AG08395 (cell line): ENCODE results near the gene AIDA.
"Not testable (repeated sequence)": the region's sequence is repeated elsewhere in the genome, so short reads cannot be mapped to it uniquely, and the experiment has no call there.

Source experiments
- DNase-seq: peaks from one replicate; pipeline ENCODE4 v3.0.0; 2012; ENCODE audit warnings: mixed read lengths, low spot score

Gene AIDA

DNA sequence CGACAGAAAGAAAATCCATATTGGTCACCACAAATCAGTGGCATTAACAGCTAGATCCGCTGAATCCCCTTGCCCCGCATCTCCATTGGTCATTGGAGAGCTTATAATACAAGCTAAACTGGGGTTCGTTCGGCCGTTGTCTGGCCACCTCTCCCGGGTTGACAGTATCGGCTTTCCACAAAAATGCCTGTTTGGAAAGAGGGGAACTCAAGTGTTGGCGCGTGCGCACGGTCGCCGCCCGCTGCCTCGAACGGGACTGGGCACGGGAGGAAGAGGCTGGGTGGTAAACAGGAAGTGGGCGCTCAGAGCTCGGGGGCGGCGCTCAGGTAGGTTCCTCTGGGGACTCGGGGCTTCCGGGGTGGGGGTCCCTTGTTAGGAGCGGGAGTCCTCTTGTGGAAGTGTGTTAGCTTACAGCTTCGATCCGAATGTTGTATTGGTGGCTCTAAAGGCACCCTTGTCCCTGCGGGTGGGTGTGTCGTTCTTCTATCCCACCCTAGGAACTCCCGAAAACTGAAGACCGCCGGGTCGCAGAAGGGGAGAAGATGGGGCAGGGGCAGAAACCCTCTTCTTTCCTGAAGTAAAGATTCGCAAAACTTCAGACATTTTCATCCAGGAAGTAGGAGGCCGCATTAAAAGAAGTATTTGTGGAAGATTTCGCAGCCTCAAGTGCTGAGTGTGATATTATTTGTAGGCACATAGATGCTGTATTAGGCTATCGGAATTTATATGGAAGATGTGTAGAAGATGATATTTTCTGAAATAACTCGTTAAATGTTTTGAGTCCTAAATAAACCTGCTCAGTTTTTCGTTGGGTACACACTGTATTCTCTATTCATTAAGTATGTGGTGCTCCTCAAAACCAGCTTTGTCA, 1.0 kb upstream of the AIDA start:
- DNase-seq, result peak; percentile 95

DNA sequence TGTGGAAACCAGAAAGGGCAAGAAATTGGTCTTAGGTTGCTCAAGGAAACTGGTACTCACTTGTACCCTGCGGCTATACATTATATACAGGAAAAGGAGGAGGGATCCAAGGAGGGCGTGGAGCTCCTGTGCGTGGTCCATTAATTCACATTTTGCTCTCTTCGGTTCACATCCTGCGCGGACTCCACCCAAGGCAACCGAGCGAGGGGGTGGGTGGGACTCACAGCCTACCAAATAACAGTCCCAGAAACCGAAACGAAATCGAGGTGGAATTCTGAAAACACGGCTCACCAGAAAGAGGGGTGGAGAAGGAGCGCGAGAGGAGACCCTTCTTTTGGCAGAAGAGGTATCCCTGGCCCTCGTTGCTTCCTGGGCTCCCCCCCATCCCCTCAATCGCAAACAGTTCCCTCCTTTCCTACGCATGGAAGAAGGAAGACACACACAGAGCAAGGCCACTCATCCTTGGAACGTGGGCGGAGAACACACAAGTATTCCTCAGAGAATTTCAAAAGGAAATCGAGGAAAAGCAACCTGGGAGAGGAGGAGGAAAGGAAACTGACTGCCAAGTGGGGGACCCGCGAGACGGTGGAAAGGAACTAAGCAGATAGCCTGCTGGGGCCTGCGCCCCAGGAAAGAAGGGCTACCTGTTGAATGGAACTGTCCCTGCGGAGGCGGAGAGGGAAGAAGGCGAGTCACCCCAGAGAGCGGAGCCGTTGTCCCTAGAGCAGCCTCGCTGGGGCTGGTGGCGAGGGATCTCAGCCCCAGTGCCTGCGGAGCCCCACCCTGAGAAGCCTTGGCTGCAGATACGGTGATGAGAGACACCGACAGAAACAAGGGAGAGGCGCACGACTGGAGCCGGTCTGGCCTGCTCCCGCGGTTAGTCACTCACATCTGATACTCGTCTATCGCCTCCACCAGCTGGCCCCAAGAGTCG, 705 bp downstream of the AIDA start:
- DNase-seq, result peak; percentile 66

- no peak for DNase-seq
Measured at GRCh38 chr1:222709700-222710153, 2.6 kb downstream of the AIDA start.

- DNase-seq, result no peak
Measured at GRCh38 chr1:222706815-222707214, 5.5 kb downstream of the AIDA start.

DNA sequence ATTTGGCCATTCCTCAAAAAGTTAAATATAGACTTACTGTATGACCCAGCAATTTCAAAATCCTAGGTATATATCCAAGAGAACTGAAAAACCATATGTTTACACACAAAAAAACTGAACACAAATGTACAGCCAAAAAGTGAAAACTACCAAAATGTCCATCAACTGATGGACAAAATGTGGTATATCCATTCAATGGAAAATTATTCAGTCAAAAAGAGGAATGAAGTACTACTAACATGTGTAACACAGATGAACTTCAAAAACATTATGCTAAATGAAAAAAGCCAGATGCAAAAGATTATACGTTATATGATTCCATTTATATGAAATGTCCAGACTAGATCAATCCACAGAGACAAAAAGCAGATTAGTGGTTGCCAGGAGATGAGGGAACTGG, 8.0 kb downstream of the AIDA start:
- DNase-seq, result no peak

GRCh38 chr1:222702210-222702609, 10.1 kb downstream of the AIDA start:
- DNase-seq, result no peak

GRCh38 chr1:222697826-222698225, 14.5 kb downstream of the AIDA start:
- DNase-seq, result peak; percentile 61

DNA sequence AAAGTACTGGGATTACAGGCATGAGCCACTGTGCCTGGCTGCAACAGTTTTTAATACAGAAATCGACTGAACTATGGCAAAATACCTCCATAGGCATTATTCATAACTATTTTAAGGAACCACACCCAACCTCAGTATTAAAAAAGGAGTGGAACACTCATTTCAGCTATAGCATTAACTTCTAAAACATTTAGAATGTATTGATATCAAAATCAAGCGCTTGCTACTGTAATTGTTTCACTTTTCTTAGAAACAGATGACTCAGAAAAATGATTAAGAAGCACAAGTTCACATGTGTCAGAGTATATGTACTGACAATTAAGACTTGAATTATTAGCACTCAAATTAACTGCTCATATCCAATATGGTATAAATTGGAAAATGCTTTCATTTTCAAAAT, 15.1 kb downstream of the AIDA start:
- DNase-seq, result no peak

DNA sequence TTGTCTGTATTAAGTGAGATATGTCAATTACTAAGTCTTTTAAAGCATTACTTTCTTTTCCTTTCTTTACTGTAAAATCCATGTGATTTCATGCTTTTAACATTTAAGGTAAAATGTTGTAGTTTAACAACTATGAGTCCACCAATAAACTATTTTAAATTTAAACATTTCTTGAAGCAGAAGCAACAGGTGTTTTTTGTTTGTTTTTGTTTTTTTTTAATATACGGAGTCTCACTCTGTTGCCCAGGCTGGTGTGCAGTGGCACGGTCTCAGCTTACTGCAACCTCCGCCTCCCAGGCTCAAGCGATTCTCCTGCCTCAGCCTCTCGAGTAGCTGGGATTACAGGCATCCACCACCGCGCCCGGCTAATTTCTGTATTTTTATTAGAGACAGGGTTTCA, 15.6 kb downstream of the AIDA start:
- DNase-seq, result no peak

- no peak for DNase-seq
Measured at GRCh38 chr1:222694927-222695326, 17.4 kb downstream of the AIDA start.

DNA sequence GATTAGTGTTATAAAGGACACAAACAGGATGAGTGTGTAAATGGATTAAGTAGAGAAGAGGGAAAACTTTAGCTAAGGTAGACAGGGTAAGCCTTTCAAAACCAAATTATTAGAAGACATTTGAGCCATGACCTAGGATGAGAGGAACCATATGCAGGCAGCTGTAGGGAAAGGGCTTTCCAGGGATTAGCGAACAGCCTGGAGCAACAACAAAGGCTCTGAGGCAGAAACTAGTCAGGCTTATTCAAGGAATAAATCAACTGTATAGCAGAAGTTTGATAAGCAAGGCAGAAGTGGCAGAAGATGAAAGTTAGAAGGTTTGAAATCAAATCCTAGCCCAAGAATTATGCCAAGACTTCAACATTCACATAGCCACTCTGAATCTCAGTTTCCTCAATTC, 21.3 kb downstream of the AIDA start:
- DNase-seq, result no peak

DNA sequence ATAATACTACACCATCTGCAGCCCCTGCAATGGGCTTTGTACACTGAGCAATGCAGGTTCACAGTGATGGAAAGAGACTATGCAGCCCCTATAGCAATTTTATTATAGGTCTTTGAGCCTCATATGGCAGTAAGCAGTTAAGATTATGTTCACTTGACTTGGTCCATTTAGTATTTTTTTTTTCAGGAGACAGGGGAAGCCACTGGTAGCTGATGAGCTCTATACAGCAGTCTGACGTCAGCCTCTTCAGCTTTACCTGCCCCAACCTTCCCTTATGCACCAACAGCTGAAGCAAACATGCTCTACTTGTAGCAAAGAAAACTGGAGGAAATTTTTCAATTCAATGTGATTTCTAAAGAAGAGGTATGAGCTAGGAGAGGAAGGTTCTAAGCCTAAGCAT, 32.2 kb downstream of the AIDA start:
- no peak for DNase-seq

DNA sequence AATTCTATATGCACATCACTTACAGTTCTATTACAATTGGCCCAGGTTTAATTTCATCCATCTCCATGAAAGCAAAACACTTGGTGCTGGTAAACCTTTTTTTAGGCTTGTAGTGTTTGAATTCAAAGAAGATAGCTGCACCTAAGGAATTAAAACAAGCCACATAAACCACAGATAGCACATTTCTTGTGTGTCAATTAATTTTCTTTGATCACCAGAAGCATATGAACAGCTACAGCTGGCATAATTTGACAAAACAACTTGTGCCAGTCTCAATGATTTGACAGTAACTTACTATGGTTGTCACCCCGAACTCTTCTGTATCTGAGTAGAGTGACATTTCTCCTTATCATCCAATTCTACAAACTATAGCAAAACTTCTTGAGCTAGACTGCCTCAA, 42.2 kb downstream of the AIDA start:
- DNase-seq, result no peak

DNA sequence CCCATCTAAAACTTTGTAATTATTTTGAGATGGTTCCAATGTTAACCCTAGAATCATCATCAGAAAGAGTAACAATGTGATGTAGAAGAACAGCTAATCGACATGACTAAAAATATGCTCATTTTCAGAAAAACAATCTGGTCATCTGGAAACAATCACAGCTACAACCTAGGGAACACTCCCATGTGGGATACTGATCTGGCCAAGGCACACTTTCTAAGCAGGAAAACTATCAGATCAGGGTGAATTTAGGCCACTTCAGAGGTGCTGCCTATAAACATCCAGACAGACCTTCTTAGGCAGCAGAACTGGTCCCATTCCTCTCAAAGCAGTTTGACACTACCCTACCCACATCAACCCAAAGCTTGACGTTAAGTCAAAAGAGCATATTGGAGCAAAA, 43.2 kb downstream of the AIDA start:
- not testable (repeated sequence) for DNase-seq

- not testable (repeated sequence) for DNase-seq
Measured at GRCh38 chr1:222668184-222668583, 44.1 kb downstream of the AIDA start.

- no peak for DNase-seq
Measured at GRCh38 chr1:222665964-222666363, 46.3 kb downstream of the AIDA start.

DNA sequence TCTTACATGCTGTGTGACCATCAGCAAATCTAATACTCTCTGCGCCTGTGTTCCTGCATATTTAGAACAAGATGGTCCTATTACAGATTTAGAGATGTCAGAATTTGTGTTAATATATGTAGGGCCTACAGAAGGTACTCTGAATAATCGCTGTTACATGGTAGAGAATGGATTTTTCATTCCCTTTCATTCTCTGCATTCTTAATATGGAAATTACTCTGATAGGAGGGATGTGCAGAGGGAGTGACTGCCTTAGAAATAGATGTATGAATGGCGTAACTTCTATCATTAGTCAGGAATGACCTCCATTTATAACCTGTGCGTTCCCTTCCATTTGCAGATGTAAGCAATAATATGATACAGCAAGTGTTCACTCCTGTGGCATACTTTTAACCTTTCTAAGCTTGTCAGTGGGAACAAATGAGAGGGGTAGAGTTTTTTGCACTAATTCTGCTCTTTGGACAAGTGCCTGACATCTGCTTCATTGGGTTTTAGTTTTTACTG, 48.8 kb downstream of the AIDA start:
- DNase-seq, result no peak

- no peak for DNase-seq
Measured at GRCh38 chr1:222657899-222658298, 54.4 kb downstream of the AIDA start.

DNA sequence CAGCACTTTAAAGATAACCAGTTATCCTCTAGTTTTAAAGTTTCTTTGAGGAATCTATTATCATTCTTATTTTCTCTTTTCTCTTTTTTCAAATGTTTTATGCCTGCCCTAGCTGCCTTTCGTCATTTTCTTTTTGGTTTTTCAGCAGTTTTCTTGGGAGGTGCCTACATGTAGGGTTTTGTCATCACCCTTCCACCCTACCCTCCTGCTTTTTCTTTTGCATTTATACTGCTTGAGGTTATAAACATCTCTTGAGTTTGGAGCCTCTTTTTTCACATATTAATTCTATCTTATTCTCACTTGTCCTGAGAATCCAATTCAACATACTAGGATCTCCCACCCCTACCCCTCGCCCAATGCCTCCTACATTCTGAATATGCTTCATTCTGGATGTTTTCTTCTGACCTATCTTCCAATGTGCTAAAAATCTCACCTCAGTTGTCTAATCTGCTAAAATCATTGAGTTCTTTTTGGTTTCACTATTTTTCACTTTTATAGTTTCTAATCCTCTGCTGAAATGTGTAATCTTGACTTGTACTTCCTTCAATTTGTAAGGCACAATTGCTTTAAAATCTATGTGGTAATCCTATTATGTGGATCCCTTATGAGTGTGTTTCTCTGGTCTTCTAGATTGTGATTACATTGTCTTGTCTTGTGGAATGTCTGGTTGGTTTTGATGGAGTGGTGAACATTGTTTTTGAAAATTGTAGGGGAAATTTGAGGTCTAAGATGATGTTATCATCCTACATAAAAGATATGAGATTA, 55.7 kb downstream of the AIDA start:
- DNase-seq, result no peak

GRCh38 chr1:222654849-222655248, 57.4 kb downstream of the AIDA start:
- peak; percentile 56 for DNase-seq

GRCh38 chr1:222653178-222653827, 59.0 kb downstream of the AIDA start:
- no peak for DNase-seq
